Activated naive CD8-positive, alpha-beta T cell treated with anti-CD3 and anti-CD28 coated beads, Interleukin-2, amount 50 U/mL, for 16 hours (primary cell): ENCODE results near the gene SPNS1.

Experiments used
- DNase-seq: peaks from one replicate; pipeline ENCODE4 v3.0.0-alpha.2; 2020; ENCODE audit warnings: low read depth, low spot score

The SPNS1 gene

DNA sequence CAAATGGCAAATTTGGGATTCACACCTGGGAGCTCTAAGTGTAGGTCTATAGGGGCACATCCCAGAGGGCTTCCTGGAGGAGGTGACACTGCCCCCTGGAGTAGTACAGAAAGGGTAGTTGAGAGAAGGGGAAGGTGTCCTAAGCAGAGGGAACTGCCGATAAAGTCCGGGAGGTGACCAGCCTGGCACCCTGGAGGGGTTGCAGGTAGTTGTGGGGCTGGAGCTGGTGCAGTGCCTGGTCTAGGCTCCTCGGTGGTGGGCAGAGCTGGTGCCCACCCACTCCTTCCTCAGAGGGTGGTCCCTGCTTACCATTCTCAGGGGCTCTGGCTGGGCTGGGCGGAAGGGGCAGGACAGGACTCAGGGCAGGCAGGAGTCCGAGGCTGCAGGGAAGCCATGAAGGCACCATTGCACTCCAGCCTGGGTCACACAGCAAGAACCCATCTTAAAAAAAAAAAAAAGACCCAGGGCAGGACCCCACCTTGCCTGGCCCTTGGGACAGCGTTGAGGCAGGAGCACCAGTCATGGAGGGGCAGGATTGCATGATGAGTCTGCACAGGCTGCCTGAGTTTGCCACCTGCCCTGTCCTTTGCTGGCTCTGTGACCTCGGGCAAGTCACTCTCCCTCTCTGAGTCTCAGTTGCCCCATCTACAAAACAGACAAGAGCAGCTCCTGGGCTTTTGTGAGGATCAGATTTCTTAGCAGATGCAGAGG is 54.0 kb downstream of the SPNS1 start:
- no peak for DNase-seq

DNA sequence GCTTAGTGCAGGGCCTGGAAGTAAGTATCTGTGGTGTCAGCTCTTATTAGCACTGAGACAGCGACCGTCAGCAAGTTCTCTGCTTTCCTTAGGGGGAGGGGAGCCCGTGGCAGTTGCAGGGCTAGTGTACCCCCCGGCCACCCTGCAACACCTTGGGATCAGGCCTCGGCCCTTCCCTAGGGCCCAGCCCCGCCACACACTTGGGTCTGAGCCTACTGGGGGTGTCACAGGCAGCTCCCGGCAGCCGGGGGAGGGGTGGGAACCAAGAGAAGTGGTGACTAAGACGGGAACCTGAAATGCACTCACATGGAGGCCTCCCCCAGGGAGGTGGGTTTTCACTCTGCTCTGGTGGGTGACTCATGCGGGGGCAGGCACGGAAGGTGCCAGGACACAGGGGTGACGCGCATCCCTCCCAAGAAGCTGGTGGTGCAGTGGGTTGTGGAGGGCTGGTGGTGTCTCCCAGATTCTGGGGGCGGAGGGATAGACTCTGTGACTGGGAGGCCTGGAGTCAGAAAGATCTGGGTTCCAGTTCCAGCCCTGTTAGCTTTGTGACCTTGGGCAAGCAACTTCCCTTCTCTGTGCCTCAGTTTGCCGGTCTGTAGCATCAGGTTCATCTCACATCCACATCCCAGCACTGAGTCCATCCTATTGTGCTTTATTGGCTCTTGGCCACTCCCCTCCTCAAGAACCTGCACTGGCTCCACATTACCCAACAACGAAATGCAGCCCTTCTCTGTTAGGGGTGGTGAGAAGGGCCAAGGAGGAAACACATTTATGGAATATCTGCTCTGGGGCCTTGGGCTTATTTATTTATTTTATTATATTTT is 54.8 kb downstream of the SPNS1 start:
- DNase-seq, result peak; percentile 90

DNA sequence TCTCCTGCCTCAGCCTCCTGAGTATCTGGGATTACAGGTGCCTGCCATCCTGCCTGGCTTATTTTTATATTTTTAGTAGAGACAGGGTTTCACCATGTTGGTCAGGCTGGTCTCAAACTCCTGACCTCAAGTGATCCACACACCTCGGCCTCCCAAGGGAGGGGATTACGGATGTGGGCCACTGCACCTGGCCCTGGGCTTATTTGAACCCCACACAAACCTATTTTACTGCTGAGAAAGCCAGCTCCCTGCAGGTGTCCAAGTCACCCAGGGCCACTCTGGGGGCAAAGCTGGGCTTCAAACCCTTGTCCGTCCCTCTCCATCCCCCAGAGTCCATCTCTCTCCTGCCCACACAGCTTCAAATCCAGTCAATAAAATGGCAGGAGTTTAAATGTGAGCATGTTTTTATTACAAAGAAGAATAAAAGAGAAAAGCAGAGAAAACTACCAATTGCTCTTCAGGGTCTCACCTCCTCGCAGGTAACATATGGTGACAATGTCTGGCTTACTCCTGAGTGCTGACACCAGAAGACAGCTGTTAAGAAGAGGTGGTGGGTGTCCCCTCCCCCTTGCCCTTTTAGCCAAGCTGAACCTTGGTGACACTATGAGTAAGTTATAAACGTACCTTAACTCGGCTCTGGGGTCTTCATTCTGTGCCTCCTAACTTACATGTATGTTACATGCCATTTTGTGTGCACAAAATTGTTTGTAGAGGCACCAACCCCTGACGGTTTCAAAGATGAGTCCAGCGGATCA is 55.7 kb downstream of the SPNS1 start:
- no peak for DNase-seq
